Measurements from ENCODE around the gene SDHB. TPM values are rescaled to one million over a fixed set of nuclear protein-coding genes. Genes with fewer than 3 reads are reported as not detected.

The SDHB gene
- total and polyA plus RNA-seq, 2 of the 8 experiments (the other 6 are each of a cell fraction or from before 2014, with no cell fraction given) = 84.0 to 98.7 TPM

- Histone ChIP-seq H3K36me3 (ENCODE audit: control insufficient read depth in 2 of 4, insufficient read depth in 4 of 4, low read length in 3 of 4) (peaks cover 0 to 10% (median 6%) of the 10 kb centered on the region in 4 experiments; a peak in 6 of 8 replicates), H3K23me2 (ENCODE audit: low read depth, low read length) (peaks cover 5% of the 10 kb centered on the region), H3K27ac (ENCODE audit: low read depth, low read length) (no peak overlapping the region), H2BK120ac (replicated peaks; ENCODE audit: low read depth, low read length) (no peak overlapping the region), H2BK12ac (ENCODE audit: low read depth, low read length) (no peak overlapping the region), H3K4ac (replicated peaks; ENCODE audit: insufficient read length, low read depth, low read length) (no peak overlapping the region), H3K4me2 (ENCODE audit: insufficient read depth in 1 of 2, low read depth in 2 of 2, low read length in 2 of 2) (peak overlapping the region; percentile 90 to 91; a peak in 2 of 4 replicates), H2AFZ (ENCODE audit: low read length) (no peak overlapping the region), H4K91ac (replicated peaks; ENCODE audit: insufficient read length, low read length) (no peak overlapping the region), H3K79me1 (ENCODE audit: low read depth, low read length) (peaks cover 5% of the 10 kb centered on the region; the same call in 1 of the 2 replicates), H2BK5ac (ENCODE audit: low read depth, low read length) (no peak overlapping the region), H2BK15ac (ENCODE audit: low read length) (no peak overlapping the region), H4K8ac (ENCODE audit: extremely low read depth, insufficient read depth, low read length) (no peak overlapping the region), H3K9ac (replicated peaks in 1 of 4; ENCODE audit: extremely low read depth in 1 of 4, low read depth in 3 of 4, low read length in 3 of 4) (no peak overlapping the region; a peak in 1 of 7 replicates), H3K9me3 (ENCODE audit: insufficient read depth in 2 of 2, low read depth in 1 of 2, low read length in 1 of 2) (no peaks in the 10 kb centered on the region), H4K20me1 (replicated peaks in 1 of 2; ENCODE audit: control insufficient read depth in 1 of 2, insufficient read depth in 2 of 2, low read length in 2 of 2) (no peaks in the 10 kb centered on the region), H3K79me2 (ENCODE audit: control insufficient read depth in 1 of 2, insufficient read depth in 2 of 2, low read length in 2 of 2) (peaks cover 10 to 42% of the 10 kb centered on the region in 2 experiments), H3K4me1 (replicated peaks in 1 of 4; ENCODE audit: control insufficient read depth in 3 of 4, insufficient read depth in 4 of 4, low read length in 3 of 4) (peaks cover 0 to 7% (median 0%) of the 10 kb centered on the region in 4 experiments; a peak in 1 of 7 replicates), H3K56ac (replicated peaks; ENCODE audit: insufficient read length, low read depth, low read length) (no peak overlapping the region), H3K4me3 (ENCODE audit: extremely low read depth in 1 of 4, insufficient read depth in 2 of 4, low read depth in 3 of 4, low read length in 4 of 4) (peak overlapping the region in 3 of 4 experiments; percentile 83 to 92 (median 87); a peak in 4 of 8 replicates), H3K18ac (ENCODE audit: extremely low read depth, low read length) (no peak overlapping the region), H2BK20ac (ENCODE audit: low read length) (no peak overlapping the region), H3K14ac (ENCODE audit: insufficient read length) (no peak overlapping the region), H4K5ac (ENCODE audit: insufficient read length, low read depth, low read length) (no peak overlapping the region), H3K23ac (ENCODE audit: insufficient read length) (no peak overlapping the region), H2AK5ac (ENCODE audit: low read depth, low read length) (no peak overlapping the region), H3K27me3 (replicated peaks in 1 of 4; ENCODE audit: control insufficient read depth in 3 of 4, extremely low read depth in 1 of 4, insufficient read depth in 3 of 4, low read length in 3 of 4) (no peaks in the 10 kb centered on the region)
- ChIA-PET CTCF (ENCODE audit: partially characterized antibody) (interaction anchor here (1.2 kb wide), 2 partner anchors 101 to 319 kb away, joined by 3 to 7 read pairs; no protein-coding TSS in a partner anchor), POLR2A (ENCODE audit: partially characterized antibody) (interaction anchor here (0.6 kb wide), 1 partner anchor 53 kb away, joined by 3 read pairs; no protein-coding TSS in a partner anchor)
- TF ChIP-seq HDAC2 (IDR thresholded peaks at IDR 0.05; ENCODE audit: borderline replicate concordance in 1 of 2, low read depth in 2 of 2, low read length in 2 of 2) = no peak
- no peak for TF ChIP-seq TEAD4 (IDR thresholded peaks at IDR 0.05; ENCODE audit: low read depth, low read length)
- TF ChIP-seq POLR2A (IDR thresholded peaks at IDR 0.05; ENCODE audit: control extremely low read depth in 1 of 2, low read depth in 2 of 2, low read length in 2 of 2) = no peak
- no peak for TF ChIP-seq BCL11A (IDR thresholded peaks at IDR 0.05; ENCODE audit: low read depth in 2 of 2, low read length in 2 of 2)
- no peak for TF ChIP-seq POU5F1 (IDR thresholded peaks at IDR 0.05; ENCODE audit: low read depth, low read length)
- no peak for TF ChIP-seq RXRA (IDR thresholded peaks at IDR 0.05; ENCODE audit: insufficient read depth, low read depth, low read length)
- TF ChIP-seq RNF2 (IDR thresholded peaks at IDR 0.05; ENCODE audit: borderline replicate concordance, low read depth, low read length, missing control alignments, poor library complexity, severe bottlenecking) = no peak
- TF ChIP-seq CBX8 (IDR thresholded peaks at IDR 0.05; ENCODE audit: borderline replicate concordance, low read depth, low read length) = no peak
- TF ChIP-seq BRCA1 (IDR thresholded peaks at IDR 0.05; ENCODE audit: low read depth, low read length) = no peak
- DNase-seq (ENCODE audit: low read depth in 1 of 2, low spot score in 2 of 2) = no peak
- no peak for FAIRE-seq
Observed at GRCh38 chr1:17052641-17053040, 1.2 kb downstream of the SDHB start.
